Thoracic aorta (tissue), 2 donors: ENCODE results near the gene PRELID3B. TPM values are rescaled to one million over a fixed set of nuclear protein-coding genes. Genes with fewer than 3 reads are reported as not detected.

ENCODE experiments used
- ATAC-seq: fragments of 150-250 bp; one replicate; pipeline ENCODE4 v1.8.0; 2017; ENCODE audit warnings: low read depth; ENCODE audit not compliant: insufficient number of reproducible peaks, low FRiP score
- DNase-seq: peaks from one replicate; pipeline ENCODE4 v3.0.0-alpha.2; 2020; ENCODE audit warnings: low spot score
- H3K27ac ChIP-seq, 2 donors: fragments of 200-600 bp; sonication (generic); 1 replicate in 1 of 2; 2 replicates in 1 of 2; pipeline ENCODE4 v1.5.1; 2016; ENCODE audit warnings: mild to moderate bottlenecking in 2 of 2, moderate library complexity in 2 of 2
- H3K27me3 ChIP-seq: fragments of 200-600 bp; sonication (generic); replicated peaks from 2 replicates; pipeline ENCODE4 v1.6.0; 2016; ENCODE audit warnings: mild to moderate bottlenecking; ENCODE audit not compliant: insufficient read depth
- H3K36me3 ChIP-seq: fragments of 200-600 bp; sonication (generic); one replicate; pipeline ENCODE4 v1.5.1; 2016
- H3K4me1 ChIP-seq, 2 donors: fragments of 200-600 bp; sonication (generic); 1 replicate in 1 of 2; 2 replicates in 1 of 2; pipeline versions ENCODE4 v1.5.1 to v1.6.0; 2016; ENCODE audit warnings: low read depth in 2 of 2, mild to moderate bottlenecking in 1 of 2; ENCODE audit not compliant: control insufficient read depth in 1 of 2
- H3K4me3 ChIP-seq: fragments of 200-600 bp; sonication (generic); 2 replicates; pipeline ENCODE4 v1.5.1; 2016; ENCODE audit warnings: mild to moderate bottlenecking
- H3K9me3 ChIP-seq: fragments of 200-600 bp; sonication (generic); 2 replicates; pipeline ENCODE4 v1.5.1; 2016
- total RNA-seq, 2 donors: library from RNA; depleted of rRNA; stranded (reverse); fragments of >200 nt; gene quantifications; one replicate each; pipeline versions ENCODE4 v1.1.0 to v1.2.3, GENCODE V29; 2016
- TF ChIP-seq, protein P1 (sequence below): fragments of 200-600 bp; sonication (generic); IDR thresholded peaks from one replicate; pipeline ENCODE4 v1.5.1; 2019; ENCODE audit warnings: antibody characterized with exemption

PRELID3B gene
- total RNA-seq, 2 donors from 2014 or later, result 25.5 to 30.5 TPM

DNA sequence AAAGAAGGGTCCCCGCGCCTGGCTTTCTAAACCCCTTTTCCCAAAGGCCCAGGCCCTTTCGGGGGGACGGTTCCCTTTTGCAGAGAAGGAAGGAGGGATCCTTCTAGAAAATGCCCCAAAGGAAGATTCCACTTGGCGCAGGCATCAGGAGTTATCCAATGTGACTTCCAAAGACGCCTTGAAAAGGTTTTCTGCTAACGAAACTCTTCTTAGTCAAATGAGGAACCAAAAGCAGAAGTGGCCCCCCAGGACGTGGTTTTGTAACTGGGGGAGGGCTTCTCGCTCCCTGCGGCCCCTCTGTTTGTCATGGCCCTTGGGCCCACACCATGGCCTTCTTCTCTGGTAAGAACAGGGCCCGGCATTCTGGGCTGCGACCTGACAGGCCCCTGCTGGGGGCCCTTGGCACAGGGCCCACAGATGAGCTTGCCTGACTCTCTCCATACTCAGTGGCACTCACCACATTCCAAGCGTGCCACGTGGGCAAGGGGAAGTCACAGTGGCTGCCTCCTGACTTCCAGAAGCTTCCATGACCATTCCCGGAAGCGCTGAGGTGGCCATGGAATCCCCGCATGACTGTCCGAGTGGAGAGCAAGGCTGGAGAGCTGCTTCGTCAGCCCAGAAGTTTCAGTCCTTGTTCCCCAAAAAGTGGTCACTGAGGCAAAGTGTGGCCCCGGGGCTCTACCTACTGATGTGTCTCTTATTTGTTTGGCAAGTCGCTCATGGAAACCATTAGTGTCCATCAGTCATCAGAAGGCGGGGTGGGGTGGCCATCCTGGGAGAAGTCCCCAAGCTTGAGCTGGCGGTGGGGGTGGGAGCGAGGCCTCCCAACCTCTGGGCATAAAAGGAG lies 34.7 kb downstream of the PRELID3B start:
- Histone ChIP-seq H3K27ac (peak overlapping the region; percentile 82 to 89), H3K27me3 (no peaks in the 10 kb centered on the region), H3K36me3 (peaks cover 3% of the 10 kb centered on the region), H3K4me3 (peak overlapping the region; percentile 81), H3K9me3 (no peaks in the 10 kb centered on the region), H3K4me1 (peaks cover 34 to 60% of the 10 kb centered on the region in 2 donors)
- TF ChIP-seq, protein P1, sequence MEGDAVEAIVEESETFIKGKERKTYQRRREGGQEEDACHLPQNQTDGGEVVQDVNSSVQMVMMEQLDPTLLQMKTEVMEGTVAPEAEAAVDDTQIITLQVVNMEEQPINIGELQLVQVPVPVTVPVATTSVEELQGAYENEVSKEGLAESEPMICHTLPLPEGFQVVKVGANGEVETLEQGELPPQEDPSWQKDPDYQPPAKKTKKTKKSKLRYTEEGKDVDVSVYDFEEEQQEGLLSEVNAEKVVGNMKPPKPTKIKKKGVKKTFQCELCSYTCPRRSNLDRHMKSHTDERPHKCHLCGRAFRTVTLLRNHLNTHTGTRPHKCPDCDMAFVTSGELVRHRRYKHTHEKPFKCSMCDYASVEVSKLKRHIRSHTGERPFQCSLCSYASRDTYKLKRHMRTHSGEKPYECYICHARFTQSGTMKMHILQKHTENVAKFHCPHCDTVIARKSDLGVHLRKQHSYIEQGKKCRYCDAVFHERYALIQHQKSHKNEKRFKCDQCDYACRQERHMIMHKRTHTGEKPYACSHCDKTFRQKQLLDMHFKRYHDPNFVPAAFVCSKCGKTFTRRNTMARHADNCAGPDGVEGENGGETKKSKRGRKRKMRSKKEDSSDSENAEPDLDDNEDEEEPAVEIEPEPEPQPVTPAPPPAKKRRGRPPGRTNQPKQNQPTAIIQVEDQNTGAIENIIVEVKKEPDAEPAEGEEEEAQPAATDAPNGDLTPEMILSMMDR, result no peak
- DNase-seq, result no peak
- ATAC-seq, result no peak

DNA sequence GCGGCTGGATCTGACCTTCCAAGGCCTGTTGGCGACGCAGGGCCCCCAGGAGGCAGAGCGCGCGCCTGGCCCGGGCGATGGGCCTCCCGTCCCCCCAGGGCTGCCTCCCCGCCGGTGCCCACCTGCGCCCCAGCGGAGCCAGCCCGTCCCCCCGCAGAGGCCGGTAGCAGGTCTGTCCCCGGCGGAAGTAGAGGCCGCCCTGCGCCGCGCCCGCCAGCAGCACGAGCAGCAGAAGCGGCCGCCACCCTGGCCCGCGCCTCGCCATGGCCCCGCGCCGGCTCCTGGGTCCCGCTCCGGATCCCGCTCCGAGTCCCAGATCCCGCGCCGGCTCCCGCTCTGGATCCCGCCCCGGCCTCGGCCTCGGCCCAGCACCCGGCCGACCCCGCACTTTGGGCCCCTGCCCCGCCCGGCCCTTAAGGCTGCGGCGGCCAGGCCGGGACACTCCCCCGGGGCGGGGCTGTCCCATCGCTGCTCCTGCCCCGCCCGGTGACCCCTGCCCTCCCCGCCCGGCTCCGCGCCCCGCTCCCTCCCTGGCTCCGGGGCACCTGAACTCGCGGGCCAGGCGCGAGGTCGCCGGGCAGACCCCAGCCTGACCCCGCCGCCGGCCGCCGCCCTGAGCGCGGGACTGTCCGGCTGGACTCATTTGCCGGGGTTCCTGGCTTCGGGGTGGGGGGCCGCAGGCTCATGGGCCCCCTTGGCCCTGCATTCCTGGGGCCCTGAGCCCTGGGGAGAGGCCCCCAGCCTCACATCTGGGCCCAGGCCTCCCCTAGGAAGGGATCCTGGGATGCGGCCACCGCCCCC lies 35.5 kb downstream of the PRELID3B start, which contains the start of gene CTSZ:
Gene CTSZ (minus strand): TSS at position 391 of the 801 bp plus-strand sequence. CDS start 126 bp downstream, at position 265.
- Histone ChIP-seq H3K9me3 (no peaks in the 10 kb centered on the region), H3K27ac (peak within 1 kb of the TSS; percentile 82 to 89), H3K27me3 (no peaks in the 10 kb centered on the region), H3K36me3 (peaks cover 3% of the 10 kb centered on the region), H3K4me1 (peaks cover 34 to 60% of the 10 kb centered on the region in 2 donors), H3K4me3 (peak within 1 kb of the TSS; percentile 81)
- no peak for DNase-seq
- TF ChIP-seq, protein P1, result no peak
- ATAC-seq, result peak; percentile 64

- H3K27ac ChIP-seq, result peak overlapping the region; percentile 82 to 89
- H3K36me3 ChIP-seq, result peaks cover 3% of the 10 kb centered on the region
- H3K27me3 ChIP-seq, result no peaks in the 10 kb centered on the region
- H3K9me3 ChIP-seq, result no peaks in the 10 kb centered on the region
- H3K4me1 ChIP-seq, result peaks cover 33 to 53% of the 10 kb centered on the region in 2 donors
- DNase-seq (no peak), ATAC-seq (no peak)
- H3K4me3 ChIP-seq, result peak overlapping the region; percentile 81
- TF ChIP-seq, protein P1, result no peak
These were observed 36.3 kb downstream of the PRELID3B start for GRCh38 chr20:59006167-59006863.

GRCh38 chr20:59005523-59006166 lies 36.9 kb downstream of the PRELID3B start:
- peak overlapping the region; percentile 81 for H3K4me3 ChIP-seq
- H3K27me3 ChIP-seq, result no peaks in the 10 kb centered on the region
- H3K9me3 ChIP-seq, result no peaks in the 10 kb centered on the region
- ATAC-seq, result no peak
- peak overlapping the region; percentile 82 to 89 for H3K27ac ChIP-seq
- peaks cover 27 to 46% of the 10 kb centered on the region in 2 donors for H3K4me1 ChIP-seq
- TF ChIP-seq, protein P1, result no peak
- no peak for DNase-seq
- H3K36me3 ChIP-seq, result peaks cover 8% of the 10 kb centered on the region
